H1 (cell line): ENCODE data around the gene ZYX. TPM values are rescaled to one million over a fixed set of nuclear protein-coding genes. Genes with fewer than 3 reads are reported as not detected.

Experiments used
- CTCF ChIA-PET: fragments of 300-600 bp; sonication (Branson Sonifier 250); formaldehyde crosslinking; loops from one replicate; lab custom pipeline; 2021; ENCODE audit not compliant: partially characterized antibody; lab: Charles Lee
- POLR2A ChIA-PET: fragments of 300-600 bp; sonication (Branson Sonifier 250); formaldehyde crosslinking; loops from one replicate; lab custom pipeline; 2021; ENCODE audit warnings: inconsistent platforms; ENCODE audit not compliant: partially characterized antibody; lab: Charles Lee
- DNase-seq, 2 experiments: peaks; one replicate each; pipeline versions ENCODE4 v3.0.0 to v3.0.0-alpha.2; 2010 to 2022; ENCODE audit warnings: low spot score in 2 of 2, low read depth in 1 of 2, mixed read lengths in 1 of 2
- FAIRE-seq: peaks from 2 replicates; lab custom pipeline; 2011; peaks lifted over from hg19 to GRCh38; lab: Jason Lieb, UNC
- H2AFZ ChIP-seq: 2 replicates; pipeline ENCODE4 v1.8.1; 2012; ENCODE audit warnings: low read length, inconsistent platforms
- H2AK5ac ChIP-seq: 2 replicates; pipeline ENCODE4 v1.6.1; 2013; ENCODE audit warnings: low read depth, low read length
- H2BK120ac ChIP-seq: replicated peaks from 2 replicates; pipeline ENCODE3; 2013; ENCODE audit warnings: low read depth, low read length, inconsistent platforms
- H2BK12ac ChIP-seq: 2 replicates; pipeline ENCODE4 v1.6.1; 2013; ENCODE audit warnings: low read depth, low read length
- H2BK15ac ChIP-seq: 2 replicates; pipeline ENCODE4 v1.6.1; 2013; ENCODE audit warnings: low read length
- H2BK20ac ChIP-seq: 2 replicates; pipeline ENCODE4 v1.6.1; 2013; ENCODE audit warnings: low read length
- H2BK5ac ChIP-seq: 2 replicates; pipeline ENCODE4 v1.6.1; 2013; ENCODE audit warnings: low read depth, low read length
- H3K14ac ChIP-seq: 2 replicates; pipeline ENCODE4 v1.6.1; 2013; ENCODE audit warnings: inconsistent platforms; ENCODE audit not compliant: insufficient read length
- H3K18ac ChIP-seq: 2 replicates; pipeline ENCODE4 v1.6.1; 2013; ENCODE audit warnings: low read length; ENCODE audit errors: extremely low read depth
- H3K23ac ChIP-seq: 2 replicates; pipeline ENCODE4 v1.6.1; 2013; ENCODE audit warnings: inconsistent platforms; ENCODE audit not compliant: insufficient read length
- H3K23me2 ChIP-seq: 2 replicates; pipeline ENCODE4 v1.6.1; 2013; ENCODE audit warnings: low read depth, low read length
- H3K27ac ChIP-seq: 2 replicates; pipeline ENCODE4 v1.6.1; 2011; ENCODE audit warnings: low read depth, low read length, inconsistent platforms
- H3K27me3 ChIP-seq, 4 experiments: replicated peaks in 1 of 4; 1 replicate in 1 of 4; 2 replicates in 3 of 4; pipeline versions ENCODE4 v1.6.1 to v1.8.1; 2011 to 2013; ENCODE audit warnings: low read length in 3 of 4, mild to moderate bottlenecking in 3 of 4, inconsistent platforms in 2 of 4, mixed read lengths in 2 of 4, moderate library complexity in 1 of 4; ENCODE audit not compliant: control insufficient read depth in 3 of 4, insufficient read depth in 3 of 4; ENCODE audit errors: extremely low read depth in 1 of 4
- H3K36me3 ChIP-seq, 4 experiments: 2 replicates each; pipeline versions ENCODE4 v1.6.1 to v1.8.1; 2011 to 2013; ENCODE audit warnings: mild to moderate bottlenecking in 4 of 4, low read length in 3 of 4, moderate library complexity in 2 of 4, control low read depth in 1 of 4, inconsistent platforms in 1 of 4; ENCODE audit not compliant: insufficient read depth in 4 of 4, control insufficient read depth in 2 of 4
- H3K4ac ChIP-seq: replicated peaks from 2 replicates; pipeline ENCODE3; 2013; ENCODE audit warnings: low read length, low read depth, mixed read lengths, inconsistent platforms; ENCODE audit not compliant: insufficient read length
- H3K4me1 ChIP-seq, 4 experiments: replicated peaks in 1 of 4; 1 replicate in 1 of 4; 2 replicates in 3 of 4; pipeline versions ENCODE4 v1.6.1 to v1.8.1; 2011 to 2013; ENCODE audit warnings: low read length in 3 of 4, inconsistent platforms in 2 of 4, mixed read lengths in 1 of 4; ENCODE audit not compliant: insufficient read depth in 4 of 4, control insufficient read depth in 3 of 4
- H3K4me2 ChIP-seq, 2 experiments: 2 replicates each; pipeline versions ENCODE4 v1.6.1 to v1.8.1; 2011 to 2013; ENCODE audit warnings: low read depth in 2 of 2, low read length in 2 of 2, control low read depth in 1 of 2, inconsistent platforms in 1 of 2, mild to moderate bottlenecking in 1 of 2; ENCODE audit not compliant: insufficient read depth in 1 of 2
- H3K4me3 ChIP-seq, 4 experiments: fragments of 200-600, 300-600 bp in 1 of 4; sonication (generic), shearing (Covaris generic), sonication (Bioruptor Twin) in 1 of 4; 2 replicates each; pipeline versions ENCODE4 v1.5.1 to v1.8.1; 2011 to 2016; ENCODE audit warnings: low read length in 4 of 4, low read depth in 3 of 4, control low read depth in 2 of 4, inconsistent platforms in 2 of 4, mild to moderate bottlenecking in 2 of 4, mixed read lengths in 1 of 4, moderate library complexity in 1 of 4; ENCODE audit not compliant: insufficient read depth in 2 of 4; ENCODE audit errors: extremely low read depth in 1 of 4
- H3K56ac ChIP-seq: replicated peaks from 2 replicates; pipeline ENCODE3; 2013; ENCODE audit warnings: low read depth, mild to moderate bottlenecking, mixed read lengths, low read length, inconsistent platforms; ENCODE audit not compliant: insufficient read length
- H3K79me1 ChIP-seq: 2 replicates; pipeline ENCODE4 v1.6.1; 2013; ENCODE audit warnings: low read depth, low read length, control low read depth
- H3K79me2 ChIP-seq, 2 experiments: 2 replicates each; pipeline versions ENCODE4 v1.6.1 to v1.8.1; 2012 to 2013; ENCODE audit warnings: low read length in 2 of 2, mild to moderate bottlenecking in 2 of 2, inconsistent platforms in 1 of 2; ENCODE audit not compliant: insufficient read depth in 2 of 2, control insufficient read depth in 1 of 2
- H3K9ac ChIP-seq, 4 experiments: replicated peaks in 1 of 4; 1 replicate in 1 of 4; 2 replicates in 3 of 4; pipeline versions ENCODE4 v1.6.1 to v1.8.1; 2011 to 2013; ENCODE audit warnings: low read depth in 3 of 4, low read length in 3 of 4, control low read depth in 2 of 4, mild to moderate bottlenecking in 2 of 4, moderate library complexity in 2 of 4, inconsistent platforms in 1 of 4; ENCODE audit errors: extremely low read depth in 1 of 4
- H3K9me3 ChIP-seq, 2 experiments: 2 replicates each; pipeline versions ENCODE4 v1.6.1 to v1.8.1; 2012 to 2013; ENCODE audit warnings: mild to moderate bottlenecking in 2 of 2, moderate library complexity in 2 of 2, control low read depth in 1 of 2, inconsistent platforms in 1 of 2, low read depth in 1 of 2, low read length in 1 of 2, mixed read lengths in 1 of 2; ENCODE audit not compliant: insufficient read depth in 2 of 2
- H4K20me1 ChIP-seq, 2 experiments: replicated peaks in 1 of 2; 2 replicates each; pipeline versions ENCODE3 to v1.8.1; 2011 to 2013; ENCODE audit warnings: inconsistent platforms in 2 of 2, low read length in 2 of 2, mild to moderate bottlenecking in 1 of 2; ENCODE audit not compliant: insufficient read depth in 2 of 2, control insufficient read depth in 1 of 2
- H4K5ac ChIP-seq: 2 replicates; pipeline ENCODE4 v1.6.1; 2013; ENCODE audit warnings: low read length, low read depth, mixed read lengths, inconsistent platforms; ENCODE audit not compliant: insufficient read length
- H4K8ac ChIP-seq: 2 replicates; pipeline ENCODE4 v1.8.0; 2013; ENCODE audit warnings: mild to moderate bottlenecking, moderate library complexity, low read length, inconsistent platforms; ENCODE audit not compliant: insufficient read depth; ENCODE audit errors: extremely low read depth
- H4K91ac ChIP-seq: replicated peaks from 2 replicates; pipeline ENCODE3; 2013; ENCODE audit warnings: low read length, mixed read lengths, inconsistent platforms; ENCODE audit not compliant: insufficient read length
- EGR1 ChIP-seq: IDR thresholded peaks from 2 replicates; pipeline ENCODE4 v1.6.1; 2011; ENCODE audit warnings: low read depth, low read length, borderline replicate concordance
- EZH2 ChIP-seq: fragments of 200-600 bp; sonication (generic); IDR thresholded peaks from 2 replicates; pipeline ENCODE4 v1.7.1; 2012; ENCODE audit warnings: low read depth, mild to moderate bottlenecking, moderate library complexity, low read length, inconsistent platforms; ENCODE audit not compliant: severe bottlenecking
- HDAC2 ChIP-seq, 2 experiments: fragments of 300-600 bp in 1 of 2; sonication (generic) in 1 of 2; IDR thresholded peaks; 2 replicates each; pipeline ENCODE4 v1.6.1; 2011 to 2012; ENCODE audit warnings: low read depth in 2 of 2, low read length in 2 of 2, mild to moderate bottlenecking in 2 of 2, moderate library complexity in 2 of 2, borderline replicate concordance in 1 of 2, inconsistent platforms in 1 of 2
- KDM5A ChIP-seq: fragments of 200-600 bp; IDR thresholded peaks from 2 replicates; pipeline ENCODE4 v1.7.1; 2012; ENCODE audit warnings: mild to moderate bottlenecking, low read length, inconsistent platforms, mixed read lengths
- POU5F1 ChIP-seq: IDR thresholded peaks from 2 replicates; pipeline ENCODE4 v1.6.1; 2011; ENCODE audit warnings: low read depth, mild to moderate bottlenecking, low read length, moderate library complexity
- RNF2 ChIP-seq: fragments of 200-900, 300-1000 bp; sonication (generic); IDR thresholded peaks from 2 replicates; pipeline ENCODE4 v1.7.1; 2016; ENCODE audit warnings: borderline replicate concordance, low read depth, mild to moderate bottlenecking, antibody characterized with exemption, low read length; ENCODE audit not compliant: poor library complexity, severe bottlenecking; ENCODE audit errors: missing control alignments
- RXRA ChIP-seq: IDR thresholded peaks from 2 replicates; pipeline ENCODE4 v1.6.1; 2011; ENCODE audit warnings: low read depth, mild to moderate bottlenecking, low read length, moderate library complexity; ENCODE audit not compliant: insufficient read depth
- SP2 ChIP-seq: IDR thresholded peaks from 2 replicates; pipeline ENCODE4 v1.6.1; 2012; ENCODE audit warnings: mild to moderate bottlenecking, low read length, inconsistent platforms
- SRF ChIP-seq: IDR thresholded peaks from 2 replicates; pipeline ENCODE4 v1.6.1; 2011; ENCODE audit warnings: mild to moderate bottlenecking, low read depth, low read length, moderate library complexity
- SUZ12 ChIP-seq: fragments of 200-600 bp; sonication (generic); IDR thresholded peaks from 2 replicates; pipeline ENCODE4 v1.6.1; 2012; ENCODE audit warnings: mild to moderate bottlenecking, inconsistent platforms, low read length, moderate library complexity, mixed read lengths
- TAF7 ChIP-seq: optimal IDR thresholded peaks from 2 replicates; pipeline ENCODE3; 2011; ENCODE audit warnings: low read depth, mild to moderate bottlenecking, inconsistent platforms, low read length, moderate library complexity, borderline replicate concordance
- WGBS, 2 experiments: shearing (Covaris generic) in 1 of 2; methylation state at CpG; one replicate each; pipeline versions ENCODE4 v1.1.6 to v1.1.7; 2013 to 2015; ENCODE audit warnings: low lambda C conversion rate in 2 of 2, mixed read lengths in 2 of 2, inconsistent platforms in 1 of 2, low coverage in 1 of 2, missing lambda C conversion rate in 1 of 2; ENCODE audit not compliant: insufficient replicate concordance in 2 of 2, insufficient coverage in 1 of 2, insufficient read length in 1 of 2; ENCODE audit errors: extremely low coverage in 1 of 2, missing lambda C conversion rate in 1 of 2; 5-methylcytosine and 5-hydroxymethylcytosine counted together
- polyA plus RNA-seq, 7 experiments: library from polyadenylated mRNA; depleted of rRNA in 3 of 7; stranded (reverse) in 5 of 7; unstranded in 2 of 7; fragments of >200 nt in 5 of 7; fragments of 200-250 nt in 2 of 7; gene quantifications; 1 replicate in 5 of 7; 2 replicates in 1 of 7; 4 replicates in 1 of 7; pipeline versions ENCODE4 v1.2.1 to v1.2.3, GENCODE V29; 2011 to 2013; ENCODE audit warnings: missing spikeins in 2 of 7, mixed read lengths in 2 of 7
- total RNA-seq: library from RNA; stranded (reverse); fragmentation: NEBNext Ultra II Directional; extraction: Animal tissue kit (Norgen Biotek cat#: 25700); gene quantifications from 2 replicates; pipeline ENCODE4 v1.2.1, GENCODE V29; 2021

ZYX gene
- total and polyA plus RNA-seq, 2 of the 8 experiments (the other 6 are each of a cell fraction or from before 2014, with no cell fraction given) = 40.6 to 159 TPM

GRCh38 chr7:143435266-143435665 lies 54.1 kb downstream of the ZYX start:
- 90% methylated on average over 2 of the region's 2 CpGs; no CpG with 5 or more reads in 1 of the 2 experiments for WGBS, 2 experiments
- Histone ChIP-seq H2BK20ac (no peak overlapping the region), H2BK15ac (no peak overlapping the region), H2AK5ac (no peak overlapping the region), H3K4me1 (peaks cover 2 to 8% (median 6%) of the 10 kb centered on the region in 4 experiments), H3K56ac (no peak overlapping the region), H2BK5ac (no peak overlapping the region), H4K20me1 (no peaks in the 10 kb centered on the region), H2BK12ac (no peak overlapping the region), H3K79me2 (no peaks in the 10 kb centered on the region), H3K23ac (no peak overlapping the region), H3K36me3 (no peaks in the 10 kb centered on the region), H3K27ac (no peak overlapping the region), H2BK120ac (no peak overlapping the region), H3K4me3 (no peak overlapping the region), H4K91ac (no peak overlapping the region), H3K14ac (no peak overlapping the region), H2AFZ (no peak overlapping the region), H3K18ac (no peak overlapping the region), H4K8ac (no peak overlapping the region), H3K9me3 (no peaks in the 10 kb centered on the region), H3K4me2 (no peak overlapping the region), H3K27me3 (no peaks in the 10 kb centered on the region), H4K5ac (no peak overlapping the region), H3K9ac (no peak overlapping the region), H3K79me1 (no peaks in the 10 kb centered on the region), H3K23me2 (peaks cover 2% of the 10 kb centered on the region; the same call in 1 of the 2 replicates), H3K4ac (no peak overlapping the region)
- ChIA-PET POLR2A (no interaction called here), CTCF (interaction anchor here (1.0 to 4.5 kb wide), 3 partner anchors 19 to 136 kb away, joined by 3 to 23 read pairs (median 4); no protein-coding TSS in a partner anchor)
- FAIRE-seq (no peak), DNase-seq (no peak)
- TF ChIP-seq SRF = no peak
- TF ChIP-seq SUZ12 = no peak
- TF ChIP-seq RNF2 = no peak
- TF ChIP-seq TAF7 = no peak
- no peak for TF ChIP-seq RXRA
- TF ChIP-seq POU5F1 = no peak
- TF ChIP-seq EZH2 = no peak
- TF ChIP-seq SP2 = no peak
- no peak for TF ChIP-seq KDM5A
- TF ChIP-seq EGR1 = no peak
- TF ChIP-seq HDAC2 (IDR thresholded peaks at IDR 0.05; ENCODE audit: borderline replicate concordance in 1 of 2, low read depth in 2 of 2, low read length in 2 of 2) = no peak
